ENCODE results near the gene NUP62.

- TF ChIP-seq CTCF (IDR thresholded peaks at IDR 0.05 in 8 of 11, conservative IDR thresholded peaks at IDR 0.05 in 3 of 11) (no peak), POLR2A (IDR thresholded peaks at IDR 0.05) (no peak)
These were observed 21.4 kb downstream of the NUP62 start for GRCh38 chr19:49907745-49908446.

All from spleen (tissue), 7 donors.